ENCODE measurements around the gene PTBP1.

GRCh38 chr19:802498-803098 lies 5.3 kb downstream of the PTBP1 start:
- TF ChIP-seq, protein P1, sequence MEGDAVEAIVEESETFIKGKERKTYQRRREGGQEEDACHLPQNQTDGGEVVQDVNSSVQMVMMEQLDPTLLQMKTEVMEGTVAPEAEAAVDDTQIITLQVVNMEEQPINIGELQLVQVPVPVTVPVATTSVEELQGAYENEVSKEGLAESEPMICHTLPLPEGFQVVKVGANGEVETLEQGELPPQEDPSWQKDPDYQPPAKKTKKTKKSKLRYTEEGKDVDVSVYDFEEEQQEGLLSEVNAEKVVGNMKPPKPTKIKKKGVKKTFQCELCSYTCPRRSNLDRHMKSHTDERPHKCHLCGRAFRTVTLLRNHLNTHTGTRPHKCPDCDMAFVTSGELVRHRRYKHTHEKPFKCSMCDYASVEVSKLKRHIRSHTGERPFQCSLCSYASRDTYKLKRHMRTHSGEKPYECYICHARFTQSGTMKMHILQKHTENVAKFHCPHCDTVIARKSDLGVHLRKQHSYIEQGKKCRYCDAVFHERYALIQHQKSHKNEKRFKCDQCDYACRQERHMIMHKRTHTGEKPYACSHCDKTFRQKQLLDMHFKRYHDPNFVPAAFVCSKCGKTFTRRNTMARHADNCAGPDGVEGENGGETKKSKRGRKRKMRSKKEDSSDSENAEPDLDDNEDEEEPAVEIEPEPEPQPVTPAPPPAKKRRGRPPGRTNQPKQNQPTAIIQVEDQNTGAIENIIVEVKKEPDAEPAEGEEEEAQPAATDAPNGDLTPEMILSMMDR (IDR thresholded peaks at IDR 0.05; ENCODE audit: low read depth, low read length): no peak
- no peak for TF ChIP-seq POLR2A (IDR thresholded peaks at IDR 0.05; ENCODE audit: extremely low read depth, insufficient read length)
